Measurements from ENCODE around the gene CDKAL1. TPM values are rescaled to one million over a fixed set of nuclear protein-coding genes. Genes with fewer than 3 reads are reported as not detected.

Gene CDKAL1
- total RNA-seq, 2 experiments from 2014 or later: 22.6 to 22.7 TPM

- Mint-ChIP-seq H3K4me3 (no peak overlapping the region), H3K4me1 (peaks cover 14% of the 10 kb centered on the region), H3K9me3 (no peaks in the 10 kb centered on the region)
Measured at GRCh38 chr6:21101694-21102093, 567.4 kb downstream of the CDKAL1 start.

GRCh38 chr6:21102201-21102600, 567.9 kb downstream of the CDKAL1 start:
- Mint-ChIP-seq H3K4me1 (peaks cover 14% of the 10 kb centered on the region), H3K27me3 (no peaks in the 10 kb centered on the region), H3K9me3 (no peaks in the 10 kb centered on the region), H3K4me3 (no peak overlapping the region), H3K27ac (no peak overlapping the region), H3K36me3 (peaks cover 15% of the 10 kb centered on the region)
- no peak for DNase-seq

More at GRCh38 chr6:21101694-21102093, 567.4 kb downstream of the CDKAL1 start:
- Mint-ChIP-seq H3K36me3 (peaks cover 15% of the 10 kb centered on the region), H3K27me3 (no peaks in the 10 kb centered on the region), H3K27ac (no peak overlapping the region)
- DNase-seq: no peak

- Mint-ChIP-seq H3K4me1 (peaks cover 14% of the 10 kb centered on the region), H3K27ac (no peak overlapping the region), H3K27me3 (no peaks in the 10 kb centered on the region), H3K4me3 (no peak overlapping the region), H3K9me3 (no peaks in the 10 kb centered on the region), H3K36me3 (peaks cover 15% of the 10 kb centered on the region)
- no peak for DNase-seq
Measured at GRCh38 chr6:21102624-21103023, 568.4 kb downstream of the CDKAL1 start.

- Mint-ChIP-seq H3K4me3 (no peak overlapping the region), H3K27ac (no peak overlapping the region), H3K36me3 (peaks cover 12% of the 10 kb centered on the region), H3K9me3 (no peaks in the 10 kb centered on the region), H3K4me1 (peaks cover 10% of the 10 kb centered on the region), H3K27me3 (no peaks in the 10 kb centered on the region)
- no peak for DNase-seq
Measured at GRCh38 chr6:21103626-21104224, 569.5 kb downstream of the CDKAL1 start.

GRCh38 chr6:21104288-21104687, 570.0 kb downstream of the CDKAL1 start:
- Mint-ChIP-seq H3K36me3 (peaks cover 12% of the 10 kb centered on the region), H3K4me1 (peaks cover 10% of the 10 kb centered on the region), H3K4me3 (no peak overlapping the region), H3K27me3 (no peaks in the 10 kb centered on the region), H3K9me3 (no peaks in the 10 kb centered on the region), H3K27ac (no peak overlapping the region)
- DNase-seq: no peak

GRCh38 chr6:21107796-21108195, 573.5 kb downstream of the CDKAL1 start:
- H3K4me3 Mint-ChIP-seq: no peak overlapping the region
- H3K4me1 Mint-ChIP-seq: no peaks in the 10 kb centered on the region
- peaks cover 7% of the 10 kb centered on the region for H3K36me3 Mint-ChIP-seq
- H3K27me3 Mint-ChIP-seq: no peaks in the 10 kb centered on the region
- no peak overlapping the region for H3K27ac Mint-ChIP-seq
- DNase-seq: no peak
- no peaks in the 10 kb centered on the region for H3K9me3 Mint-ChIP-seq

- Mint-ChIP-seq H3K36me3 (peaks cover 5% of the 10 kb centered on the region), H3K9me3 (no peaks in the 10 kb centered on the region), H3K4me3 (no peak overlapping the region), H3K4me1 (no peaks in the 10 kb centered on the region), H3K27ac (no peak overlapping the region), H3K27me3 (no peaks in the 10 kb centered on the region)
- DNase-seq: no peak
Measured at GRCh38 chr6:21109391-21110178, 575.3 kb downstream of the CDKAL1 start.

GRCh38 chr6:21110684-21111083, 576.4 kb downstream of the CDKAL1 start:
- H3K27ac Mint-ChIP-seq: no peak overlapping the region
- no peak for DNase-seq
- H3K9me3 Mint-ChIP-seq: no peaks in the 10 kb centered on the region
- peaks cover 5% of the 10 kb centered on the region for H3K36me3 Mint-ChIP-seq
- H3K4me3 Mint-ChIP-seq: no peak overlapping the region
- H3K27me3 Mint-ChIP-seq: no peaks in the 10 kb centered on the region
- H3K4me1 Mint-ChIP-seq: no peaks in the 10 kb centered on the region

- no peak overlapping the region for H3K4me3 Mint-ChIP-seq
- H3K9me3 Mint-ChIP-seq: no peaks in the 10 kb centered on the region
- no peak overlapping the region for H3K27ac Mint-ChIP-seq
- H3K4me1 Mint-ChIP-seq: no peaks in the 10 kb centered on the region
- peaks cover 5% of the 10 kb centered on the region for H3K36me3 Mint-ChIP-seq
- no peaks in the 10 kb centered on the region for H3K27me3 Mint-ChIP-seq
- no peak for DNase-seq
Measured at GRCh38 chr6:21111093-21111725, 577.0 kb downstream of the CDKAL1 start.

GRCh38 chr6:21115111-21115510, 580.9 kb downstream of the CDKAL1 start:
- DNase-seq: no peak
- Mint-ChIP-seq H3K9me3 (no peaks in the 10 kb centered on the region), H3K4me3 (no peak overlapping the region), H3K27ac (no peak overlapping the region), H3K36me3 (no peaks in the 10 kb centered on the region), H3K4me1 (no peaks in the 10 kb centered on the region), H3K27me3 (no peaks in the 10 kb centered on the region)

- Mint-ChIP-seq H3K27me3 (no peaks in the 10 kb centered on the region), H3K9me3 (no peaks in the 10 kb centered on the region), H3K36me3 (no peaks in the 10 kb centered on the region), H3K27ac (no peak overlapping the region), H3K4me3 (no peak overlapping the region), H3K4me1 (no peaks in the 10 kb centered on the region)
- no peak for DNase-seq
Measured at GRCh38 chr6:21116736-21117135, 582.5 kb downstream of the CDKAL1 start.

- no peak for DNase-seq
- Mint-ChIP-seq H3K36me3 (no peaks in the 10 kb centered on the region), H3K4me1 (no peaks in the 10 kb centered on the region), H3K4me3 (no peak overlapping the region), H3K27ac (no peak overlapping the region), H3K27me3 (no peaks in the 10 kb centered on the region), H3K9me3 (no peaks in the 10 kb centered on the region)
Measured at GRCh38 chr6:21118216-21118780, 584.0 kb downstream of the CDKAL1 start.

- H3K4me3 Mint-ChIP-seq: no peak overlapping the region
- no peaks in the 10 kb centered on the region for H3K9me3 Mint-ChIP-seq
- H3K4me1 Mint-ChIP-seq: no peaks in the 10 kb centered on the region
- H3K27ac Mint-ChIP-seq: no peak overlapping the region
- peaks cover 13% of the 10 kb centered on the region for H3K36me3 Mint-ChIP-seq
- no peak for DNase-seq
- H3K27me3 Mint-ChIP-seq: no peaks in the 10 kb centered on the region
Measured at GRCh38 chr6:21121636-21122136, 587.4 kb downstream of the CDKAL1 start.

- Mint-ChIP-seq H3K27ac (no peak overlapping the region), H3K4me1 (no peaks in the 10 kb centered on the region), H3K27me3 (no peaks in the 10 kb centered on the region), H3K4me3 (no peak overlapping the region), H3K9me3 (no peaks in the 10 kb centered on the region), H3K36me3 (peaks cover 13% of the 10 kb centered on the region)
- no peak for DNase-seq
Measured at GRCh38 chr6:21123507-21124436, 589.5 kb downstream of the CDKAL1 start.

Measured in activated naive CD8-positive, alpha-beta T cell treated with anti-CD3 and anti-CD28 coated beads for 36 hours (primary cell).